Ishikawa (cell line): ENCODE results near the gene CEP41.

Experiments
- CEBPB ChIP-seq: IDR thresholded peaks from 2 replicates; pipeline ENCODE4 v1.6.1; 2012
- CREB1 ChIP-seq: IDR thresholded peaks from 2 replicates; pipeline ENCODE4 v1.6.1; 2012; ENCODE audit warnings: low read depth
- EGR1 ChIP-seq: IDR thresholded peaks from 2 replicates; pipeline ENCODE4 v1.6.1; 2012
- EP300 ChIP-seq: IDR thresholded peaks from 2 replicates; pipeline ENCODE4 v1.6.1; 2012; ENCODE audit warnings: borderline replicate concordance
- FOXM1 ChIP-seq: IDR thresholded peaks from 2 replicates; pipeline ENCODE4 v1.6.1; 2012; ENCODE audit warnings: low read depth, borderline replicate concordance
- NFIC ChIP-seq: IDR thresholded peaks from 2 replicates; pipeline ENCODE4 v1.6.1; 2012
- RAD21 ChIP-seq: IDR thresholded peaks from 2 replicates; pipeline ENCODE4 v1.6.1; 2012; ENCODE audit warnings: low read depth
- TAF1 ChIP-seq: IDR thresholded peaks from 2 replicates; pipeline ENCODE4 v1.6.1; 2012; ENCODE audit warnings: low read depth, mild to moderate bottlenecking
- YY1 ChIP-seq: IDR thresholded peaks from 2 replicates; pipeline ENCODE4 v1.6.1; 2012; ENCODE audit warnings: low read depth
- TF ChIP-seq, protein P1 (sequence below): IDR thresholded peaks from 2 replicates; pipeline ENCODE4 v1.6.1; 2012
- TF ChIP-seq, protein P2 (sequence below): IDR thresholded peaks from 2 replicates; pipeline ENCODE4 v1.6.1; 2012
- TF ChIP-seq, protein P3 (sequence below): IDR thresholded peaks from 2 replicates; pipeline ENCODE4 v1.6.1; 2012; ENCODE audit warnings: low read depth, mild to moderate bottlenecking

DNA sequence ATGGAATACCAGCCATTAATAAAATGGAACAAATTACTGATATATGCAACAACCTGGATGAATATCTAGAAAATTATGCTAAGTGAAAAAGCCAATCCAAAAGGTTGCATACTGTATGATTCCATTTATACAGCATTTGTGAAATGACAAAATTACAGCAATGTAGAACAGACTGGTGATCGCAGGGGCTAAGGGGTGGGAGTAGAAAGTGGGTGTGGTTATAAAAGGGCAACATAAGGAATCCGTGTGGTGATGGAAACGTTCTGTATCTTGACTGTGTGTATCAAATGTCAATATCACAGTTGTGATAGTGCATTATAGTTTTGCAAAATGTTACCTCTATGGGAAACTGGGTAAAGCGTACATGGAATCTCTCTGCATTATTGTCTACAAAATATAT is 15.0 kb downstream of the CEP41 start:
- no peak for TF ChIP-seq TAF1
- TF ChIP-seq, protein P1, sequence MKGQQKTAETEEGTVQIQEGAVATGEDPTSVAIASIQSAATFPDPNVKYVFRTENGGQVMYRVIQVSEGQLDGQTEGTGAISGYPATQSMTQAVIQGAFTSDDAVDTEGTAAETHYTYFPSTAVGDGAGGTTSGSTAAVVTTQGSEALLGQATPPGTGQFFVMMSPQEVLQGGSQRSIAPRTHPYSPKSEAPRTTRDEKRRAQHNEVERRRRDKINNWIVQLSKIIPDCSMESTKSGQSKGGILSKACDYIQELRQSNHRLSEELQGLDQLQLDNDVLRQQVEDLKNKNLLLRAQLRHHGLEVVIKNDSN = no peak
- TF ChIP-seq, protein P2, sequence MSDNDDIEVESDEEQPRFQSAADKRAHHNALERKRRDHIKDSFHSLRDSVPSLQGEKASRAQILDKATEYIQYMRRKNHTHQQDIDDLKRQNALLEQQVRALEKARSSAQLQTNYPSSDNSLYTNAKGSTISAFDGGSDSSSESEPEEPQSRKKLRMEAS = no peak
- no peak for TF ChIP-seq YY1
- TF ChIP-seq, protein P3, sequence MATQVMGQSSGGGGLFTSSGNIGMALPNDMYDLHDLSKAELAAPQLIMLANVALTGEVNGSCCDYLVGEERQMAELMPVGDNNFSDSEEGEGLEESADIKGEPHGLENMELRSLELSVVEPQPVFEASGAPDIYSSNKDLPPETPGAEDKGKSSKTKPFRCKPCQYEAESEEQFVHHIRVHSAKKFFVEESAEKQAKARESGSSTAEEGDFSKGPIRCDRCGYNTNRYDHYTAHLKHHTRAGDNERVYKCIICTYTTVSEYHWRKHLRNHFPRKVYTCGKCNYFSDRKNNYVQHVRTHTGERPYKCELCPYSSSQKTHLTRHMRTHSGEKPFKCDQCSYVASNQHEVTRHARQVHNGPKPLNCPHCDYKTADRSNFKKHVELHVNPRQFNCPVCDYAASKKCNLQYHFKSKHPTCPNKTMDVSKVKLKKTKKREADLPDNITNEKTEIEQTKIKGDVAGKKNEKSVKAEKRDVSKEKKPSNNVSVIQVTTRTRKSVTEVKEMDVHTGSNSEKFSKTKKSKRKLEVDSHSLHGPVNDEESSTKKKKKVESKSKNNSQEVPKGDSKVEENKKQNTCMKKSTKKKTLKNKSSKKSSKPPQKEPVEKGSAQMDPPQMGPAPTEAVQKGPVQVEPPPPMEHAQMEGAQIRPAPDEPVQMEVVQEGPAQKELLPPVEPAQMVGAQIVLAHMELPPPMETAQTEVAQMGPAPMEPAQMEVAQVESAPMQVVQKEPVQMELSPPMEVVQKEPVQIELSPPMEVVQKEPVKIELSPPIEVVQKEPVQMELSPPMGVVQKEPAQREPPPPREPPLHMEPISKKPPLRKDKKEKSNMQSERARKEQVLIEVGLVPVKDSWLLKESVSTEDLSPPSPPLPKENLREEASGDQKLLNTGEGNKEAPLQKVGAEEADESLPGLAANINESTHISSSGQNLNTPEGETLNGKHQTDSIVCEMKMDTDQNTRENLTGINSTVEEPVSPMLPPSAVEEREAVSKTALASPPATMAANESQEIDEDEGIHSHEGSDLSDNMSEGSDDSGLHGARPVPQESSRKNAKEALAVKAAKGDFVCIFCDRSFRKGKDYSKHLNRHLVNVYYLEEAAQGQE = no peak
- TF ChIP-seq CREB1 = no peak
- no peak for TF ChIP-seq RAD21
- no peak for TF ChIP-seq EP300
- no peak for TF ChIP-seq EGR1
- no peak for TF ChIP-seq CEBPB
- TF ChIP-seq NFIC = no peak
- no peak for TF ChIP-seq FOXM1
